Esophagus muscularis mucosa (tissue), 4 donors: ENCODE measurements around the gene C2CD4D. TPM values are rescaled to one million over a fixed set of nuclear protein-coding genes. Genes with fewer than 3 reads are reported as not detected.

Source experiments
- DNase-seq: peaks from one replicate; pipeline ENCODE4 v3.0.0-alpha.2; 2017; ENCODE audit errors: extremely low spot score
- H3K27ac ChIP-seq, 4 donors: fragments of 200-600 bp; sonication (generic); replicated peaks in 1 of 4; 1 replicate in 3 of 4; 2 replicates in 1 of 4; pipeline ENCODE4 v1.5.1; 2016 to 2019; ENCODE audit warnings: mild to moderate bottlenecking in 1 of 4
- H3K27me3 ChIP-seq, 4 donors: fragments of 200-600 bp; sonication (generic); one replicate each; pipeline versions ENCODE4 v1.5.1 to v1.6.0; 2016 to 2019
- H3K36me3 ChIP-seq, 4 donors: fragments of 200-600 bp; sonication (generic); one replicate each; pipeline ENCODE4 v1.5.1; 2016 to 2019
- H3K4me1 ChIP-seq, 4 donors: fragments of 200-600 bp; sonication (generic); one replicate each; pipeline ENCODE4 v1.5.1; 2016 to 2019
- H3K4me3 ChIP-seq, 4 donors: fragments of 200-600 bp; sonication (generic); 1 replicate in 2 of 4; 2 replicates in 2 of 4; pipeline ENCODE4 v1.5.1; 2016 to 2019; ENCODE audit warnings: mild to moderate bottlenecking in 4 of 4, moderate library complexity in 1 of 4
- H3K9me3 ChIP-seq, 4 donors: fragments of 200-600 bp; sonication (generic); 1 replicate in 3 of 4; 2 replicates in 1 of 4; pipeline ENCODE4 v1.5.1; 2016 to 2019
- CTCF ChIP-seq, 3 experiments: fragments of 200-600 bp in 2 of 3; fragments of 450-650 bp in 1 of 3; sonication (generic) in 2 of 3; IDR thresholded peaks; one replicate each; pipeline ENCODE4 v1.5.1; 2017 to 2019; ENCODE audit warnings: antibody characterized with exemption in 3 of 3, mild to moderate bottlenecking in 2 of 3, moderate library complexity in 1 of 3
- EP300 ChIP-seq: sonication (generic); formaldehyde crosslinking; IDR thresholded peaks from one replicate; pipeline ENCODE4 v1.6.1; 2017; ENCODE audit warnings: antibody characterized with exemption
- POLR2A ChIP-seq: fragments of 450-650 bp; IDR thresholded peaks from one replicate; pipeline ENCODE4 v1.6.1; 2017; ENCODE audit warnings: antibody characterized with exemption, moderate library complexity, mild to moderate bottlenecking, low read depth
- POLR2AphosphoS5 ChIP-seq, 2 donors: sonication (generic); formaldehyde crosslinking; IDR thresholded peaks; one replicate each; pipeline ENCODE4 v1.6.1; 2017; ENCODE audit warnings: antibody characterized with exemption in 2 of 2
- WGBS: methylation state at CpG from one replicate; pipeline ENCODE4 v1.1.5; 2018; 5-methylcytosine and 5-hydroxymethylcytosine counted together
- intact Hi-C: fragments of 100-400 bp; cut with DNase I; formaldehyde crosslinking; loops from one replicate; pipeline ENCODE4 v1.15.1; 2023
- total RNA-seq, 4 donors: library from RNA; depleted of rRNA; stranded (reverse); fragments of >200 nt; gene quantifications; one replicate each; pipeline versions ENCODE4 v1.1.0 to v1.2.1, GENCODE V29; 2016

C2CD4D gene
- total RNA-seq, 4 donors from 2014 or later: not detected

- DNase-seq: no peak
- Histone ChIP-seq H3K27me3 (peaks cover 0 to 43% (median 0%) of the 10 kb centered on the region in 4 donors), H3K4me1 (no peaks in the 10 kb centered on the region), H3K9me3 (no peaks in the 10 kb centered on the region), H3K27ac (no peak overlapping the region), H3K36me3 (no peaks in the 10 kb centered on the region), H3K4me3 (no peak overlapping the region)
- WGBS: 82% methylated on average over 8 of the region's 8 CpGs
- TF ChIP-seq CTCF (IDR thresholded peaks at IDR 0.05) (no peak), POLR2A (no peak), POLR2AphosphoS5 (IDR thresholded peaks at IDR 0.05) (no peak)
- intact Hi-C loops: no loop called here
Observed at GRCh38 chr1:151846686-151847237, 7.1 kb upstream of the C2CD4D start.

- Histone ChIP-seq H3K9me3 (no peaks in the 10 kb centered on the region), H3K36me3 (no peaks in the 10 kb centered on the region), H3K27ac (no peak overlapping the region), H3K4me3 (no peak overlapping the region), H3K4me1 (no peaks in the 10 kb centered on the region), H3K27me3 (peaks cover 0 to 41% (median 0%) of the 10 kb centered on the region in 4 donors)
- 67% methylated on average over 6 of the region's 6 CpGs for WGBS
- intact Hi-C loops: no loop called here
- DNase-seq: no peak
- no peak for TF ChIP-seq POLR2AphosphoS5 (IDR thresholded peaks at IDR 0.05)
Observed at GRCh38 chr1:151846062-151846568, 6.5 kb upstream of the C2CD4D start.

GRCh38 chr1:151843398-151843797 lies 3.8 kb upstream of the C2CD4D start:
- H3K36me3 ChIP-seq: no peaks in the 10 kb centered on the region

GRCh38 chr1:151841141-151841540 lies 1.5 kb upstream of the C2CD4D start:
- Histone ChIP-seq H3K36me3 (no peaks in the 10 kb centered on the region), H3K4me1 (peaks cover 22 to 33% (median 31%) of the 10 kb centered on the region in 4 donors), H3K27me3 (peaks cover 8 to 52% (median 18%) of the 10 kb centered on the region in 4 donors), H3K4me3 (no peak overlapping the region), H3K9me3 (no peaks in the 10 kb centered on the region), H3K27ac (no peak overlapping the region)
- WGBS: 82% methylated on average over 2 of the region's 2 CpGs
- TF ChIP-seq POLR2AphosphoS5 (IDR thresholded peaks at IDR 0.05) (no peak), EP300 (no peak), POLR2A (no peak), CTCF (IDR thresholded peaks at IDR 0.05) (no peak)
- intact Hi-C loops: no loop called here
- DNase-seq: no peak

More at GRCh38 chr1:151843398-151843797, 3.8 kb upstream of the C2CD4D start:
- 74% methylated on average over 2 of the region's 2 CpGs for WGBS
- TF ChIP-seq POLR2AphosphoS5 (IDR thresholded peaks at IDR 0.05): no peak
- TF ChIP-seq POLR2A: no peak
- no peak for TF ChIP-seq CTCF (IDR thresholded peaks at IDR 0.05)
- no peak for TF ChIP-seq EP300
- Histone ChIP-seq H3K27me3 (peaks cover 4 to 52% (median 15%) of the 10 kb centered on the region in 4 donors), H3K4me1 (peaks cover 16 to 19% (median 18%) of the 10 kb centered on the region in 4 donors), H3K27ac (no peak overlapping the region), H3K9me3 (no peaks in the 10 kb centered on the region), H3K4me3 (no peak overlapping the region)
- no peak for DNase-seq
- intact Hi-C loops: no loop called here

GRCh38 chr1:151840421-151840820 lies 801 bp upstream of the C2CD4D start:
- DNase-seq: no peak
- TF ChIP-seq CTCF (IDR thresholded peaks at IDR 0.05): no peak
- TF ChIP-seq EP300: no peak
- TF ChIP-seq POLR2A: no peak
- no peak for TF ChIP-seq POLR2AphosphoS5 (IDR thresholded peaks at IDR 0.05)
- peak overlapping the region in 2 of 4 donors; percentile 56 to 65 for H3K4me3 ChIP-seq
- H3K27me3 ChIP-seq: peaks cover 8 to 52% (median 21%) of the 10 kb centered on the region in 4 donors
- peak overlapping the region in 1 of 4 donors; percentile 28 for H3K27ac ChIP-seq
- peaks cover 22 to 33% (median 31%) of the 10 kb centered on the region in 4 donors for H3K4me1 ChIP-seq
- no peaks in the 10 kb centered on the region for H3K9me3 ChIP-seq
- intact Hi-C loops: no loop called here
- H3K36me3 ChIP-seq: no peaks in the 10 kb centered on the region
